Measurements from ENCODE around the gene SLC38A7.

DNA sequence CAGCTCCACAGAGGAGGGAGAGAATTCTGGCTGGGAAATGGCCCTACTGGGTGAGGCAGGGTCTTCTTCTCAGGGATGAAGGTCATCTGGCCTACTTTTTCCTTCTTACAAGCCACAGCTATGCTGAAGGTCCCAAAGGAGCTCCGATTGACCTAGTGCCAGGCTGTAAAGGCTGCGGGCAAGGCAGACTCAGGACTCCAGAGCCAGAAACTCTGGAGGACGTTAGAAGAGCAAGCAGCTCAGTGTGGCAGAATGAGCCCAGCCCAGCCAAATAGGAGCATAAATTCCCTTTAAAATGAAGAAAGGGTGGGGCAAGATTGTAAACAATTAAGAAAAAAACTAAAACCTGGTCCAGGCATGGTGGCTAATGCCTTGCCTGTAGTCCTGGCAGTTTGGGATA, 34.9 kb downstream of the SLC38A7 start:
- TF ChIP-seq EZH2 (IDR thresholded peaks at IDR 0.05; ENCODE audit: insufficient read depth, poor library complexity, severe bottlenecking): no peak
- TF ChIP-seq EZH2phosphoT487 (IDR thresholded peaks at IDR 0.05; ENCODE audit: insufficient read depth, low read depth): no peak
